Thymus (tissue), 11 donors: Measurements from ENCODE around the gene SALL3. TPM values are rescaled to one million over a fixed set of nuclear protein-coding genes. Genes with fewer than 3 reads are reported as not detected.

Source experiments
- DNase-seq, 9 donors: peaks; one replicate each; pipeline ENCODE4 v3.0.0-alpha.2; 2013; ENCODE audit warnings: low spot score in 9 of 9, low read depth in 6 of 9, missing footprints in 1 of 9
- H3K27ac ChIP-seq, 2 donors: one replicate each; pipeline ENCODE4 v1.5.1; 2013; ENCODE audit warnings: control low read depth in 1 of 2, low read depth in 1 of 2, low read length in 1 of 2, mild to moderate bottlenecking in 1 of 2, moderate library complexity in 1 of 2
- H3K27me3 ChIP-seq, 2 donors: one replicate each; pipeline ENCODE4 v1.5.1; 2013; ENCODE audit warnings: low read length in 1 of 2; ENCODE audit not compliant: control insufficient read depth in 2 of 2, insufficient read depth in 1 of 2
- H3K36me3 ChIP-seq, 2 donors: one replicate each; pipeline ENCODE4 v1.5.1; 2013; ENCODE audit warnings: low read length in 1 of 2, mild to moderate bottlenecking in 1 of 2, moderate library complexity in 1 of 2; ENCODE audit not compliant: control insufficient read depth in 2 of 2, insufficient read depth in 2 of 2
- H3K4me1 ChIP-seq, 2 donors: one replicate each; pipeline ENCODE4 v1.5.1; 2013; ENCODE audit warnings: low read length in 2 of 2; ENCODE audit not compliant: control insufficient read depth in 2 of 2, insufficient read depth in 2 of 2
- H3K4me3 ChIP-seq, 2 donors: one replicate each; pipeline ENCODE4 v1.5.1; 2013; ENCODE audit warnings: low read length in 2 of 2, control low read depth in 1 of 2, mild to moderate bottlenecking in 1 of 2
- H3K9me3 ChIP-seq, 2 donors: one replicate each; pipeline ENCODE4 v1.5.1; 2013; ENCODE audit warnings: low read length in 1 of 2, mild to moderate bottlenecking in 1 of 2; ENCODE audit not compliant: control insufficient read depth in 2 of 2, insufficient read depth in 1 of 2
- WGBS: extraction: QIAGEN DNeasy Blood & Tissue Kit; methylation state at CpG from one replicate; pipeline ENCODE4 v1.1.7; 2013; 5-methylcytosine and 5-hydroxymethylcytosine counted together
- polyA plus RNA-seq: library from polyadenylated mRNA; stranded (reverse); fragments of 200-250 nt; gene quantifications from one replicate; pipeline ENCODE4 v1.2.3, GENCODE V29; 2013
- total RNA-seq: library from RNA; stranded (reverse); fragments of 120-200 nt; gene quantifications from one replicate; pipeline ENCODE4 v1.2.4, GENCODE V29; 2013
- donor health status: healthy.

SALL3 gene
- total and polyA plus RNA-seq, 2 donors, result under 0.01 to 0.02 TPM

DNA sequence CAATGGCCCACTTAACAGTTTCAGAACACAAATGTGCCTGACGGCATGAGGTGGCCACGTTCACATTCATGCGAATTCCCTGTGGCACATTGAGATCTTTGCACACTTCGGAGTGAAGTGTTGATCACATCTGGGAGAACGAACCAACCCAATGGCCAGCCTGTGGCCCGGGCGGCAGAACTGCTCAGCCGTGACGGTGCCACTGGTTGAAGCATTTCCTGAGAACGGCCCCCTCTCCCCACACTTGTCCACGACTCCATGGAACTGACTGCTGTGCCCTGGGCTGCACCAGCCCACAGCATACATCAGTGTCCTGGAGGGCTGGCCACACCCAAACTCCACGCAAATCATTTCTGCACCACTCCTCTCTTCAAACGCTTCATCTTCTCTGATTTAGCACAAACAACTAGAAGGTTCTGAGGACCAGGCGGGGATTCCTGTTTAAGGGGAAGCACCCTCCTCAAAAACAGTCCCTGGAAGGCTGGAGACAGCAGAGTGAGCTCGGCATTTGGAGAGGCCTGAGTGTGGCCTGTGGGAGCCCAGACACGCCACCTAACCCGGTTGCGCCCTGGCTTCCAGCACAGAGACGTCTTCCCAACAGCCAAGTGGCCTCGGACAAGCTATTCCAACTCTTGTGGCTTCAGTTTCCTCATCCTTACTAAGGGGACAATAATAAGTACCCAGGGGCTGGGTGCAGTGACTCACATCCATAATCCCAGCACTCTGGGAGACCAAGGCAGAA lies 9.9 kb upstream of the SALL3 start:
- Histone ChIP-seq H3K27me3 (peaks cover 34 to 55% of the 10 kb centered on the region in 2 donors), H3K27ac (no peak overlapping the region), H3K36me3 (no peaks in the 10 kb centered on the region), H3K4me3 (no peak overlapping the region), H3K9me3 (no peaks in the 10 kb centered on the region), H3K4me1 (no peaks in the 10 kb centered on the region)
- DNase-seq, result no peak
- WGBS, result 92% methylated on average over 20 of the region's 20 CpGs

DNA sequence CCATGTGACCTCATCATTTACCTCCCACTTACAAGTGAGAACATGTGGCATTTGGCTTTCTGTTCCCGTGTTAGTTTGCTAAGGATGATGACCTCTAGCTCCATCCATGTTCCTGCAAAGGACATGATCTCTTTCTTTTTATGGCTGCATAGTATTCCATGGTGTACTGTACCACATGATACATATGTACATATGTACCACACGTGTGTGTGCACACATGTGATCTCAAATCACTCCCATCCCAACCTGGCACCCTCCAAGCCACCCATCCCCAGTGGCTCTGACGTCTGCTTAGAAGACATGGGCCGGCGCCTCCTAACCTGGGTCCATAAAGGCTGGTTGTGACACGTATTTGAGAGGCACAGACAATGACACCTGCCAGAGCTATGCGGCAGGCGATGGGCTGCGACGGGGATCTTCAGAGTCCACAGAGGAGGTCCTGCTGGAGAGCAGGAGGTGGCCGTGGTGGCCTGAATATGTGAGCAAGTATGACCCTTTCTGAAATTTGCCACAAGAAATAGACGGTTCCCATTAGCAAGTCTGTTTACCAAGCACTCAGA lies 8.8 kb upstream of the SALL3 start:
- WGBS, result 95% methylated on average over 12 of the region's 12 CpGs
- no peaks in the 10 kb centered on the region for H3K36me3 ChIP-seq
- H3K4me1 ChIP-seq, result no peaks in the 10 kb centered on the region
- H3K4me3 ChIP-seq, result no peak overlapping the region
- H3K9me3 ChIP-seq, result no peaks in the 10 kb centered on the region
- DNase-seq, result no peak
- H3K27me3 ChIP-seq, result peaks cover 45 to 66% of the 10 kb centered on the region in 2 donors
- H3K27ac ChIP-seq, result no peak overlapping the region

DNA sequence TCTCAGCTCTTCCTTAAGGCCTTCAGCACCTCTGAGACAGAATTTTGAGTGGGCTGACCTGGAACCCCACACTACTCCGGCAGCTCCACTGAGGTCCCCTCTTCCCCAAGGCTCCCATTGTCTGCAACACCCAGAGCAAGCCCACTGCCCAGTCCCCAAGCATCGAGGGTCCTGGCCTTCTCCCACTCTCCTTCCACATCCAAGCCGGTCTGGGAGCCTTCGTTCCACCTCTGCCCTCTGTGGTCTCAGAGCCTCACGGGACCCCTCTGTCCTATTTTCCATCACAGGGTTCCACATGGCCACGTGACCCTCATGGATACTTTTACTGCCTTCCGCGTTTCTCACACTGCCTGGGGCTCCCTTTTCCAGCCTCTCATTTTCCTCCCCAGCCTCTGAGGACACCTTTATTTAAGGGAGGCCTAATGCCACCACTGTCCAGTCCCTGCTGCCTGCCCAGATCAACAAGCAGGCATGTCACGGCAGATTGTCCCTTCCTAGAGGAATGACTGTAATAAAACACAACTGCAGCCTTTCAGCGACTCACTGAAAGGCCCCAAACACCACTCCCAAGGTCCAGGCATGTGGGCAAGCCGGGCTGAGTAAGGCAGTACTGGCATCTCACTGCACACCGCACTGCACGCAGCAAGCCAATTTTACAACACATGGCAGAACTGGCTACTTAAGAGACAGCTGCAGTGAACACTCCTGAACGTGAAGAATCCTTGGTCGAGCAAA lies 7.9 kb upstream of the SALL3 start:
- H3K27me3 ChIP-seq, result peaks cover 50 to 75% of the 10 kb centered on the region in 2 donors
- no peak overlapping the region for H3K4me3 ChIP-seq
- no peak for DNase-seq
- no peaks in the 10 kb centered on the region for H3K36me3 ChIP-seq
- 83% methylated on average over 15 of the region's 15 CpGs for WGBS
- H3K27ac ChIP-seq, result no peak overlapping the region
- H3K4me1 ChIP-seq, result no peaks in the 10 kb centered on the region
- no peaks in the 10 kb centered on the region for H3K9me3 ChIP-seq

DNA sequence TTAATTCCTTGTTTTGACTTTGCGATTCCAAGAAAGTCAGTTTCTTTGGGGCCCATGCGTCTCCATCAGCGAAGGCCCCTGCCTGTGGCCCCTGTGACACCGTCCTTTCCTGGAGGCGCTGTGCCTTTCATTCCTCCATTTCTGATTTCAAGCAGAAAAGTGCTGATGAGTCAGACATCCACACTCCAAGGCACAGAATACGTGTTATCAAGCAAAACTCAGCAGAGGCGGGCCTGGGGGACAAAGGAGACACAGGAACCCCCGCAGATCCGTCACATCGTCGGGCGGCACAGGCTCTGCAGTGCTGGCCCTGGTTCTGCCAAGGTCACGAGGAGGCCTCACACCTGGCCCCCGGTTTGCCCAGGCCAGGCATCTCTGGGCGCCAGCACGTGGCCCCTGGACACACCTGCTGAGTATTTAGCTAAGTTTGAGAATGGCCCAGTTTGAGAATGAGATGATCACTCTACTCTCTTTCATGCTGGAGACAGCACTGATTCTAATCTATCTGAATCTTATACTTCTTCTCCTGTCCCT lies 7.2 kb upstream of the SALL3 start:
- Histone ChIP-seq H3K36me3 (no peaks in the 10 kb centered on the region), H3K27ac (no peak overlapping the region), H3K4me3 (no peak overlapping the region), H3K4me1 (no peaks in the 10 kb centered on the region), H3K9me3 (no peaks in the 10 kb centered on the region), H3K27me3 (peaks cover 58 to 82% of the 10 kb centered on the region in 2 donors)
- 62% methylated on average over 16 of the region's 16 CpGs for WGBS
- DNase-seq, result no peak

DNA sequence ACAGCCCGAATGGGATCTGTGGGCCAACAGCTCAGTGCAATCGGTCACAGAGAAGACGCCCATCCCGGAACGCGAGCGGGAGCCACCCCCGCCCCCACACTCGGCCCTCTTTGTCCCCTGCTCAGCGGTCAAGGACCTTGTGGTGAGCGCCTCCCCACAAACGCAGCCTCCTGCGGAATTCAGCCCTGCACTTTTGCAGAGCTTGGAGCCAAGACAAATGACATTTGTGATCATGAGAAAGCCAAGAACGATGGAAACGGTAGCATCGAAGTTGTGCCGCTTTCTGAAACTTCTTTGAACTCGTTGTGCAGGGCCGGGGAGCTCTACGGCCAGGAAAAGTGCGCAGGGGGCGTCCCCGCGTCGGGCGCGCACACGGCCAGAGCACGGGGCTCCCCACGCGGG lies 6.7 kb upstream of the SALL3 start:
- no peak for DNase-seq
- WGBS, result 10% methylated on average over 31 of the region's 31 CpGs
- H3K36me3 ChIP-seq, result no peaks in the 10 kb centered on the region
- H3K4me1 ChIP-seq, result no peaks in the 10 kb centered on the region
- H3K27ac ChIP-seq, result no peak overlapping the region
- no peak overlapping the region for H3K4me3 ChIP-seq
- H3K27me3 ChIP-seq, result peaks cover 63 to 87% of the 10 kb centered on the region in 2 donors
- H3K9me3 ChIP-seq, result no peaks in the 10 kb centered on the region

DNA sequence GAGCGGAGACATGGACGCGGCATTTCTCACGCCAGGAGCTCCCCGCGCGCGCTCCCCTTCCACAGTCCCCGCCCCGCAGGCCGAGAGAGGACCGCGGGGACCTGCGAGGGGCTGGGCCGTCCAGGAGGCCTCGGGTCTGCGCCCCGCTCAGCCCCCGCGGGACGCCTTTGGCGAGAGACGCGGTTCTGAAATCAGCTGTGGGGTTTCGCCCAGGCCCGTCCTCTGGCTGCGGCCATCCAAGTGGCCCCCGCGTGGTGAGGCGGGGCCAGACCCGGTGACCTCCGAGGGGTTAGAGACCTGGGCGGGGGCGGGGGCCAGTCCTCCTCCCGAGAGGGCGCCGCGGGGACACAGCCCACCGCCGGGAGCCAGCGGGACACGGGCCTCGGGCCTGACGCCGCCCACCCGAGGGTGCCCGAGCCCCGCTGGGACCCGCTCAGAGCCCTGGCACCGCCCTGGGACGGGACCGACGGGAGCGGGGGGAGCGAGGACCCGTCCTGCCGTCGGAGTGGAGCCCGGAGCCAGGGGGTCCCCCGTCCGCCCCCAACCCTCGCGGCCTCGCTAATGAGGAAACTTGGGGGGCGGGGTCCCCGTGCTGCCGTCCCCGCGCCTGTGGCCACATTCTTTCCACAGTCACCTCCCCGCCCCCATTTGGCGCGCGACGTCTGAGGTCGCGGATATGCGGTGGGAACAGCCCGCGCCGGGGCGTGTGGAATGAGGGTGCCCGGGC lies 6.1 kb upstream of the SALL3 start:
- Histone ChIP-seq H3K27me3 (peaks cover 69 to 92% of the 10 kb centered on the region in 2 donors), H3K4me3 (no peak overlapping the region), H3K36me3 (no peaks in the 10 kb centered on the region), H3K9me3 (no peaks in the 10 kb centered on the region), H3K27ac (no peak overlapping the region), H3K4me1 (no peaks in the 10 kb centered on the region)
- 10% methylated on average over 82 of the region's 82 CpGs for WGBS
- no peak for DNase-seq

DNA sequence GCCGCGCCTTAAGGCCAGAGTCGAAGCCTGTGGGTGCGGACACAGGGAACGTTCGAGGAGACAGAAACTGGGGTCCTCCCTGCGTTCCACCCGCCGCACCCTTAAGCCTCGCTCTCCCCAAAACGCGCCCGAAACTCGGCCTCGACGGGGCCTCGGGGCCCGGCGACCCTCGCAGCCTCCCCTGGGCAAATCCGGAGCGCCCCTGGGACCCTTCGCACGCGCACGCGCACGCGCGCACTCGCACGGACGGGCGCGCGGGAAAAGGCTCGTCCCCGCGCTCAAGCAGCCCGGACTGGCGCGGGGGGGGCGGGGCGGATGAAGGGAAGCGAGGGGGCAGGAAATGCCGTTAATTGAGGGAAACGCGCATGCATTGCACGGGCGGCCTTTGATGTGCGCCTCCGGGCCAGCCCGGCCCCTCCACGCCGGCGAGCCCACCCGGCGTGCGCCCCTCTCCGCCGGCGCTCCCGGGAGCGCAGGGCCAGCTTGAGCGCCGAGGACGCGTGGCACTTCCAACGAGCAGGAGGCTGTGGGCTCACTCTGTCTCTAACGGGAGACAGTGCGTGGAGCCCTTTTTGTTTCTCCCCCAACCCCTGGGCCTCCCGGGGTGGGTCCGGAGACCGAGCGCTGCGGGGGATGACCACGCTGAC lies 5.4 kb upstream of the SALL3 start:
- WGBS, result 4% methylated on average over 77 of the region's 77 CpGs

DNA sequence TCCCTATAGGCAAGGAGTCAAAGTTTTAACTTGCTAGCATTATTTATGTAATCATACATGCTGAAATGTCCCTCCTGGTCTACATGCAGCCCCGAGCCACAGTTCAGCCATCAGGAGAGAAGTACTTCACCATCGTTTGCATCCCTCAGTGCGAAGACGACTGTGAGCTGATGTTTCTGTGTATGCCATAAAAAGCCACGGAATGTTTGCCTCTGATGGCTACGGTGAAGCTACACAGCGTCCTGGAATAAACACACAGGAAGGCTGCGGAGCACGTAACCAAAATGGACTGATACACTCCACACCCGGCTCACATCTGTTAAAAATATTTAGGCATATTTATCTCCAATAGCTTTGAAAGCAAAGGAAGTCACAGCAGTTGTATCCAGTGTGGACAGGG lies 4.3 kb upstream of the SALL3 start:
- DNase-seq, result no peak
- 12% methylated on average over 10 of the region's 10 CpGs for WGBS
- no peaks in the 10 kb centered on the region for H3K9me3 ChIP-seq
- no peak overlapping the region for H3K4me3 ChIP-seq
- peaks cover 86 to 90% of the 10 kb centered on the region in 2 donors for H3K27me3 ChIP-seq
- no peaks in the 10 kb centered on the region for H3K4me1 ChIP-seq
- H3K27ac ChIP-seq, result no peak overlapping the region
- no peaks in the 10 kb centered on the region for H3K36me3 ChIP-seq

More for the DNA sequence above, 5.4 kb upstream of the SALL3 start:
- peaks cover 76 to 95% of the 10 kb centered on the region in 2 donors for H3K27me3 ChIP-seq
- H3K4me3 ChIP-seq, result no peak overlapping the region
- no peak for DNase-seq
- no peaks in the 10 kb centered on the region for H3K9me3 ChIP-seq
- no peaks in the 10 kb centered on the region for H3K36me3 ChIP-seq
- H3K4me1 ChIP-seq, result no peaks in the 10 kb centered on the region
- H3K27ac ChIP-seq, result no peak overlapping the region
